ENCODE data around the gene MTRF1L. TPM values are rescaled to one million over a fixed set of nuclear protein-coding genes. Genes with fewer than 3 reads are reported as not detected.

Gene MTRF1L
- total and polyA plus RNA-seq, 2 of the 8 experiments (the other 6 are each of a cell fraction or from before 2014, with no cell fraction given), result 4.5 to 26.5 TPM

DNA sequence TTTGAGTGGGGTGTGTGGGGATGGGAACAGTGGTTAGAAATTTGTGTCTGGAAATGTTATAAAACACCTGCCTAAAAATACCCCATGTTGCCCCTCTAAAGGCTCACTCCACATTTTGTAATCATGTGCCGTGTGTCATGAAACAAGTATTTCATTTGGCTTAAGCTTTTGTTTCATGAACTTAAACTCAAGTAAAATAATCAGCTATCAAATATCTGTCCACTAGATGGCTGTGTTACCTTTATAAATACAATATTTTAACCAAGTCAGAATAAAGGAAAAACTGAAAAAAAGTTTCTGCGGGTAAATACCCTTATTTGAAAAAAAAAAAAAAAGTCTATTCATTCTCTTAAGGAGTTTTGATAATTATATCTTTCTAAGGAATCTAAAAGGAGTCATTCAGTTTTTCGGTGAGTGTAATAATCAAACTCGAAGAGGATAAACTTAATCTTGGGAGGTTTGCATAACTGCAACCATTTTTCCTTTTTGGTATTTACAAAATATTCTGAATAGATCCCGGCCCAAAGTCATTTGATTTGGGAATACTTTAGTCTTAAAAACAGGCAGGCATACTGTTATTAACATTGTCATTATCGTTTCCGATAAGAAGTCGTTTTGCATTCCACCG is 29.9 kb upstream of the MTRF1L start (continued):
- TF ChIP-seq, protein P1, sequence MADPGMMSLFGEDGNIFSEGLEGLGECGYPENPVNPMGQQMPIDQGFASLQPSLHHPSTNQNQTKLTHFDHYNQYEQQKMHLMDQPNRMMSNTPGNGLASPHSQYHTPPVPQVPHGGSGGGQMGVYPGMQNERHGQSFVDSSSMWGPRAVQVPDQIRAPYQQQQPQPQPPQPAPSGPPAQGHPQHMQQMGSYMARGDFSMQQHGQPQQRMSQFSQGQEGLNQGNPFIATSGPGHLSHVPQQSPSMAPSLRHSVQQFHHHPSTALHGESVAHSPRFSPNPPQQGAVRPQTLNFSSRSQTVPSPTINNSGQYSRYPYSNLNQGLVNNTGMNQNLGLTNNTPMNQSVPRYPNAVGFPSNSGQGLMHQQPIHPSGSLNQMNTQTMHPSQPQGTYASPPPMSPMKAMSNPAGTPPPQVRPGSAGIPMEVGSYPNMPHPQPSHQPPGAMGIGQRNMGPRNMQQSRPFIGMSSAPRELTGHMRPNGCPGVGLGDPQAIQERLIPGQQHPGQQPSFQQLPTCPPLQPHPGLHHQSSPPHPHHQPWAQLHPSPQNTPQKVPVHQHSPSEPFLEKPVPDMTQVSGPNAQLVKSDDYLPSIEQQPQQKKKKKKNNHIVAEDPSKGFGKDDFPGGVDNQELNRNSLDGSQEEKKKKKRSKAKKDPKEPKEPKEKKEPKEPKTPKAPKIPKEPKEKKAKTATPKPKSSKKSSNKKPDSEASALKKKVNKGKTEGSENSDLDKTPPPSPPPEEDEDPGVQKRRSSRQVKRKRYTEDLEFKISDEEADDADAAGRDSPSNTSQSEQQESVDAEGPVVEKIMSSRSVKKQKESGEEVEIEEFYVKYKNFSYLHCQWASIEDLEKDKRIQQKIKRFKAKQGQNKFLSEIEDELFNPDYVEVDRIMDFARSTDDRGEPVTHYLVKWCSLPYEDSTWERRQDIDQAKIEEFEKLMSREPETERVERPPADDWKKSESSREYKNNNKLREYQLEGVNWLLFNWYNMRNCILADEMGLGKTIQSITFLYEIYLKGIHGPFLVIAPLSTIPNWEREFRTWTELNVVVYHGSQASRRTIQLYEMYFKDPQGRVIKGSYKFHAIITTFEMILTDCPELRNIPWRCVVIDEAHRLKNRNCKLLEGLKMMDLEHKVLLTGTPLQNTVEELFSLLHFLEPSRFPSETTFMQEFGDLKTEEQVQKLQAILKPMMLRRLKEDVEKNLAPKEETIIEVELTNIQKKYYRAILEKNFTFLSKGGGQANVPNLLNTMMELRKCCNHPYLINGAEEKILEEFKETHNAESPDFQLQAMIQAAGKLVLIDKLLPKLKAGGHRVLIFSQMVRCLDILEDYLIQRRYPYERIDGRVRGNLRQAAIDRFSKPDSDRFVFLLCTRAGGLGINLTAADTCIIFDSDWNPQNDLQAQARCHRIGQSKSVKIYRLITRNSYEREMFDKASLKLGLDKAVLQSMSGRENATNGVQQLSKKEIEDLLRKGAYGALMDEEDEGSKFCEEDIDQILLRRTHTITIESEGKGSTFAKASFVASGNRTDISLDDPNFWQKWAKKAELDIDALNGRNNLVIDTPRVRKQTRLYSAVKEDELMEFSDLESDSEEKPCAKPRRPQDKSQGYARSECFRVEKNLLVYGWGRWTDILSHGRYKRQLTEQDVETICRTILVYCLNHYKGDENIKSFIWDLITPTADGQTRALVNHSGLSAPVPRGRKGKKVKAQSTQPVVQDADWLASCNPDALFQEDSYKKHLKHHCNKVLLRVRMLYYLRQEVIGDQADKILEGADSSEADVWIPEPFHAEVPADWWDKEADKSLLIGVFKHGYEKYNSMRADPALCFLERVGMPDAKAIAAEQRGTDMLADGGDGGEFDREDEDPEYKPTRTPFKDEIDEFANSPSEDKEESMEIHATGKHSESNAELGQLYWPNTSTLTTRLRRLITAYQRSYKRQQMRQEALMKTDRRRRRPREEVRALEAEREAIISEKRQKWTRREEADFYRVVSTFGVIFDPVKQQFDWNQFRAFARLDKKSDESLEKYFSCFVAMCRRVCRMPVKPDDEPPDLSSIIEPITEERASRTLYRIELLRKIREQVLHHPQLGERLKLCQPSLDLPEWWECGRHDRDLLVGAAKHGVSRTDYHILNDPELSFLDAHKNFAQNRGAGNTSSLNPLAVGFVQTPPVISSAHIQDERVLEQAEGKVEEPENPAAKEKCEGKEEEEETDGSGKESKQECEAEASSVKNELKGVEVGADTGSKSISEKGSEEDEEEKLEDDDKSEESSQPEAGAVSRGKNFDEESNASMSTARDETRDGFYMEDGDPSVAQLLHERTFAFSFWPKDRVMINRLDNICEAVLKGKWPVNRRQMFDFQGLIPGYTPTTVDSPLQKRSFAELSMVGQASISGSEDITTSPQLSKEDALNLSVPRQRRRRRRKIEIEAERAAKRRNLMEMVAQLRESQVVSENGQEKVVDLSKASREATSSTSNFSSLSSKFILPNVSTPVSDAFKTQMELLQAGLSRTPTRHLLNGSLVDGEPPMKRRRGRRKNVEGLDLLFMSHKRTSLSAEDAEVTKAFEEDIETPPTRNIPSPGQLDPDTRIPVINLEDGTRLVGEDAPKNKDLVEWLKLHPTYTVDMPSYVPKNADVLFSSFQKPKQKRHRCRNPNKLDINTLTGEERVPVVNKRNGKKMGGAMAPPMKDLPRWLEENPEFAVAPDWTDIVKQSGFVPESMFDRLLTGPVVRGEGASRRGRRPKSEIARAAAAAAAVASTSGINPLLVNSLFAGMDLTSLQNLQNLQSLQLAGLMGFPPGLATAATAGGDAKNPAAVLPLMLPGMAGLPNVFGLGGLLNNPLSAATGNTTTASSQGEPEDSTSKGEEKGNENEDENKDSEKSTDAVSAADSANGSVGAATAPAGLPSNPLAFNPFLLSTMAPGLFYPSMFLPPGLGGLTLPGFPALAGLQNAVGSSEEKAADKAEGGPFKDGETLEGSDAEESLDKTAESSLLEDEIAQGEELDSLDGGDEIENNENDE (IDR thresholded peaks at IDR 0.05; ENCODE audit: insufficient replicate concordance, low read length), result no peak
- TF ChIP-seq POLR2A (IDR thresholded peaks at IDR 0.05; ENCODE audit: control extremely low read depth in 1 of 2, low read depth in 2 of 2, low read length in 2 of 2), result no peak

Data from H1 (cell line).